ENCODE data around the gene GPR31.

- TF ChIP-seq POLR2A (IDR thresholded peaks at IDR 0.05; ENCODE audit: low read depth, low read length) (no peak), EZH2 (IDR thresholded peaks at IDR 0.05; ENCODE audit: borderline replicate concordance, low read depth, low read length, severe bottlenecking) (no peak), FOS (IDR thresholded peaks at IDR 0.05; ENCODE audit: borderline replicate concordance, insufficient read depth, low read length) (no peak), MYC (IDR thresholded peaks at IDR 0.05; ENCODE audit: low read depth, low read length) (no peak), POLR2AphosphoS5 (IDR thresholded peaks at IDR 0.05; ENCODE audit: insufficient read depth, low read depth, low read length) (no peak)
- TF ChIP-seq, protein P1, sequence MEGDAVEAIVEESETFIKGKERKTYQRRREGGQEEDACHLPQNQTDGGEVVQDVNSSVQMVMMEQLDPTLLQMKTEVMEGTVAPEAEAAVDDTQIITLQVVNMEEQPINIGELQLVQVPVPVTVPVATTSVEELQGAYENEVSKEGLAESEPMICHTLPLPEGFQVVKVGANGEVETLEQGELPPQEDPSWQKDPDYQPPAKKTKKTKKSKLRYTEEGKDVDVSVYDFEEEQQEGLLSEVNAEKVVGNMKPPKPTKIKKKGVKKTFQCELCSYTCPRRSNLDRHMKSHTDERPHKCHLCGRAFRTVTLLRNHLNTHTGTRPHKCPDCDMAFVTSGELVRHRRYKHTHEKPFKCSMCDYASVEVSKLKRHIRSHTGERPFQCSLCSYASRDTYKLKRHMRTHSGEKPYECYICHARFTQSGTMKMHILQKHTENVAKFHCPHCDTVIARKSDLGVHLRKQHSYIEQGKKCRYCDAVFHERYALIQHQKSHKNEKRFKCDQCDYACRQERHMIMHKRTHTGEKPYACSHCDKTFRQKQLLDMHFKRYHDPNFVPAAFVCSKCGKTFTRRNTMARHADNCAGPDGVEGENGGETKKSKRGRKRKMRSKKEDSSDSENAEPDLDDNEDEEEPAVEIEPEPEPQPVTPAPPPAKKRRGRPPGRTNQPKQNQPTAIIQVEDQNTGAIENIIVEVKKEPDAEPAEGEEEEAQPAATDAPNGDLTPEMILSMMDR (IDR thresholded peaks at IDR 0.05; ENCODE audit: extremely low read depth in 1 of 2, insufficient read depth in 1 of 2, low read depth in 1 of 2, low read length in 2 of 2) = no peak
- TF ChIP-seq, protein P2, sequence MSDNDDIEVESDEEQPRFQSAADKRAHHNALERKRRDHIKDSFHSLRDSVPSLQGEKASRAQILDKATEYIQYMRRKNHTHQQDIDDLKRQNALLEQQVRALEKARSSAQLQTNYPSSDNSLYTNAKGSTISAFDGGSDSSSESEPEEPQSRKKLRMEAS (IDR thresholded peaks at IDR 0.05; ENCODE audit: insufficient read depth, insufficient read length) = no peak
These were observed 43.0 kb upstream of the GPR31 start for GRCh38 chr6:167200806-167201205.
